KOPT-K1 (cell line): ENCODE results near the gene NCOA5.

ENCODE experiments used
- H3K27ac ChIP-seq: fragments of 200-600 bp; sonication (generic); 2 replicates; pipeline ENCODE4 v1.5.1; 2016; ENCODE audit warnings: antibody characterized with exemption, mild to moderate bottlenecking, low read depth, low read length; ENCODE audit not compliant: poor library complexity, severe bottlenecking
- H3K36me3 ChIP-seq: fragments of 200-600 bp; sonication (generic); 2 replicates; pipeline ENCODE4 v1.5.1; 2017; ENCODE audit warnings: antibody characterized with exemption, mild to moderate bottlenecking, low read length, moderate library complexity; ENCODE audit not compliant: insufficient read depth
- H3K9me3 ChIP-seq: fragments of 200-600 bp; sonication (generic); 2 replicates; pipeline ENCODE4 v1.5.1; 2017; ENCODE audit warnings: antibody characterized with exemption, low read length, mild to moderate bottlenecking; ENCODE audit not compliant: insufficient read depth, poor library complexity, severe bottlenecking

The NCOA5 gene

GRCh38 chr20:46087161-46087560, 2.6 kb downstream of the NCOA5 start:
- H3K27ac ChIP-seq = no peak overlapping the region
- H3K36me3 ChIP-seq = peaks cover 19% of the 10 kb centered on the region; the same call in 1 of the 2 replicates
- H3K9me3 ChIP-seq = no peaks in the 10 kb centered on the region

- H3K36me3 ChIP-seq = peaks cover 19% of the 10 kb centered on the region; the same call in 1 of the 2 replicates
- no peak overlapping the region for H3K27ac ChIP-seq
- no peaks in the 10 kb centered on the region for H3K9me3 ChIP-seq
Observed at GRCh38 chr20:46085179-46085851, 4.4 kb downstream of the NCOA5 start.

GRCh38 chr20:46084805-46085178, 5.0 kb downstream of the NCOA5 start:
- no peaks in the 10 kb centered on the region for H3K9me3 ChIP-seq
- H3K27ac ChIP-seq = no peak overlapping the region
- H3K36me3 ChIP-seq = peaks cover 19% of the 10 kb centered on the region; the same call in 1 of the 2 replicates

GRCh38 chr20:46083531-46084061, 6.2 kb downstream of the NCOA5 start:
- H3K27ac ChIP-seq = no peak overlapping the region
- peaks cover 31% of the 10 kb centered on the region for H3K36me3 ChIP-seq
- no peaks in the 10 kb centered on the region for H3K9me3 ChIP-seq

GRCh38 chr20:46083101-46083500, 6.7 kb downstream of the NCOA5 start:
- Histone ChIP-seq H3K27ac (no peak overlapping the region), H3K9me3 (no peaks in the 10 kb centered on the region)

GRCh38 chr20:46081074-46081473, 8.7 kb downstream of the NCOA5 start:
- no peak overlapping the region for H3K27ac ChIP-seq
- peaks cover 49% of the 10 kb centered on the region for H3K36me3 ChIP-seq
- H3K9me3 ChIP-seq = no peaks in the 10 kb centered on the region

More at GRCh38 chr20:46083101-46083500, 6.7 kb downstream of the NCOA5 start:
- peaks cover 36% of the 10 kb centered on the region for H3K36me3 ChIP-seq

- H3K27ac ChIP-seq = no peak overlapping the region
- no peaks in the 10 kb centered on the region for H3K9me3 ChIP-seq
- H3K36me3 ChIP-seq = peaks cover 58% of the 10 kb centered on the region
Observed at GRCh38 chr20:46078954-46079353, 10.8 kb downstream of the NCOA5 start.

GRCh38 chr20:46077642-46078305, 12.0 kb downstream of the NCOA5 start:
- Histone ChIP-seq H3K27ac (no peak overlapping the region), H3K9me3 (no peaks in the 10 kb centered on the region), H3K36me3 (peaks cover 70% of the 10 kb centered on the region)

GRCh38 chr20:46076806-46077205, 13.0 kb downstream of the NCOA5 start:
- no peak overlapping the region for H3K27ac ChIP-seq
- peaks cover 74% of the 10 kb centered on the region for H3K36me3 ChIP-seq
- no peaks in the 10 kb centered on the region for H3K9me3 ChIP-seq

GRCh38 chr20:46074006-46074405, 15.8 kb downstream of the NCOA5 start:
- H3K36me3 ChIP-seq = peaks cover 84% of the 10 kb centered on the region
- H3K27ac ChIP-seq = no peak overlapping the region
- no peaks in the 10 kb centered on the region for H3K9me3 ChIP-seq

- no peak overlapping the region for H3K27ac ChIP-seq
- peaks cover 84% of the 10 kb centered on the region for H3K36me3 ChIP-seq
- no peaks in the 10 kb centered on the region for H3K9me3 ChIP-seq
Observed at GRCh38 chr20:46073443-46073842, 16.3 kb downstream of the NCOA5 start.

- peaks cover 84% of the 10 kb centered on the region for H3K36me3 ChIP-seq
- H3K27ac ChIP-seq = no peak overlapping the region
- H3K9me3 ChIP-seq = no peaks in the 10 kb centered on the region
Observed at GRCh38 chr20:46073024-46073423, 16.7 kb downstream of the NCOA5 start.

- Histone ChIP-seq H3K27ac (no peak overlapping the region), H3K9me3 (no peaks in the 10 kb centered on the region), H3K36me3 (peaks cover 83% of the 10 kb centered on the region)
Observed at GRCh38 chr20:46071573-46071972, 18.2 kb downstream of the NCOA5 start.

GRCh38 chr20:46070215-46070900, 19.4 kb downstream of the NCOA5 start:
- Histone ChIP-seq H3K9me3 (no peaks in the 10 kb centered on the region), H3K27ac (no peak overlapping the region), H3K36me3 (peaks cover 83% of the 10 kb centered on the region)

- Histone ChIP-seq H3K36me3 (peaks cover 99% of the 10 kb centered on the region), H3K27ac (no peak overlapping the region), H3K9me3 (no peaks in the 10 kb centered on the region)
Observed at GRCh38 chr20:46065691-46066090, 24.1 kb downstream of the NCOA5 start.
